GM23248 (cell line): ENCODE measurements around the gene SPAG6.

Source experiments
- EZH2 ChIP-seq: fragments of 200-600 bp; sonication (generic); IDR thresholded peaks from 2 replicates; pipeline ENCODE4 v1.6.1; 2018; ENCODE audit warnings: antibody characterized with exemption, mild to moderate bottlenecking; ENCODE audit not compliant: insufficient read depth, poor library complexity, severe bottlenecking
- EZH2phosphoT487 ChIP-seq: fragments of 200-600 bp; sonication (generic); IDR thresholded peaks from 2 replicates; pipeline ENCODE4 v1.6.1; 2018; ENCODE audit warnings: antibody characterized with exemption, moderate library complexity, mild to moderate bottlenecking, low read depth; ENCODE audit not compliant: insufficient read depth

DNA sequence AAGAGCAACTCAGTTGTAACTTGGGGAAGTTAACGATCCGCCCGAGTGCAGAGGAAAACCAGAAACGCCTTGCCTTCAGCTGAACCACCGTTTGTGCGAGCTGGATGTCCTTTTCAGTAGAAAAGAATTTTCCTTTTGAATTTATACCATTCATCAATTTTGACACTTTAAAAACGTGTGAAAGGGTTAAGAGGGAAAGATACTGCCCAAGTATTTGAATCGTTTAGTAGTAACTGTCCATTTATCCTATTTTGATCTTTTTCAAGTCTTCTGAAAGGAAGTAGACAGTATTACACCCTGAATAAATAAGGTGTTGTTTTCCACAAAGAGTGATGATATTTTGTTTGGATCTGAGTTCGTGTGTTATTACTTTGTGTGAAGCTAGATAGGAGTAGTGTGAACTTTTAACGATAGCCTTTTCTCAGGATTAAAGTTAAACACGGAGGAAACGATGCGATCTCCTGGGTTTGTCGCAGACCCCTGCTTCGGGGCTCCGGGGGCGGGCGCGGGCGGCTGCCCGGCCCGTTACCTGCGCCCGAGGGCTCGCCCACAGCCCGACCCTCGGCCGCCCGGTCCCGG, 25.2 kb upstream of the SPAG6 start:
- TF ChIP-seq EZH2 (no peak), EZH2phosphoT487 (no peak)
